Right lobe of liver (tissue), 4 donors: Measurements from ENCODE around the gene ELK3.

Experiments used
- POLR2A ChIP-seq: fragments of 450-650 bp; IDR thresholded peaks from one replicate; pipeline ENCODE4 v1.6.1; 2017; ENCODE audit warnings: antibody characterized with exemption, mild to moderate bottlenecking
- TF ChIP-seq, protein P1 (sequence below), 4 donors: fragments of 200-600 bp in 3 of 4; fragments of 450-650 bp in 1 of 4; IDR thresholded peaks; one replicate each; pipeline versions ENCODE4 v1.5.1 to v1.8.0; 2016 to 2022; ENCODE audit warnings: antibody characterized with exemption in 4 of 4, mild to moderate bottlenecking in 2 of 4
- donor health status: DM: no; HTN: no; CAD: no.
- donor health status: DM: no; HTN: no; CAD: no.
- donor health status: DM: no; HTN: yes; CAD: no.

DNA sequence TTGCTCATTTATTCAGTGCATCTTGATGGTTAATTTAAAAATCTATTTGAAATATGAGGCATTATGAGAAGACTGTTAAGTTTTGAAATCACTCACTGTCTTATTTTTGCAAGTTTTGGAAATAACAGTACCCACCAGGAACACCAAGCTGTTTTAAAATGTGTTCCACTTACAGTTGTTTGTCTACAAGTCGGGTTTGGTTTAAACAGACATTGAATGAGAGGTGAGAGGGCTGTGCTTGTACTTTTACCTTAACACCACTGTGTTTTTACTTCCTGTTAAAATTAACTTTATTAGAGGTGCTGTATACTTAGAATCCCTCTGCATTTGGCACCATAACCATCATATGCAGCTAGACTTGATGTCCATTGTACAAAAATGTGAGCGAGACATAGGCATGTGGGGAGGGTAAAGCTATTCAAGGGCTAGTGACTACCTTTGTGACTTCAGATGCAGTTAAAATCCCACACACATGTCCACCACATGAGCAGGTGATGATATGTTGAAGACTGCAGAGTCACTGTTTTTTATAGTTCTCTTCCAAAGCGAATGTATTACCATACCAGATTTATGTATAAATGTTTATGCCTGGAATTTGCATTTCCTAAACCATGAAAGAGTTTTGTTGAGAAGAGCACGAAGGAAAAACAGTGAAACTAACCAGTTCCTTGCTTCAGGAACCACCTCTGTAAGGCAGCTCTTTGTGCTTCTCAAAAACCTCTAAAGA is 12.9 kb downstream of the ELK3 start:
- no peak for TF ChIP-seq POLR2A
- TF ChIP-seq, protein P1, sequence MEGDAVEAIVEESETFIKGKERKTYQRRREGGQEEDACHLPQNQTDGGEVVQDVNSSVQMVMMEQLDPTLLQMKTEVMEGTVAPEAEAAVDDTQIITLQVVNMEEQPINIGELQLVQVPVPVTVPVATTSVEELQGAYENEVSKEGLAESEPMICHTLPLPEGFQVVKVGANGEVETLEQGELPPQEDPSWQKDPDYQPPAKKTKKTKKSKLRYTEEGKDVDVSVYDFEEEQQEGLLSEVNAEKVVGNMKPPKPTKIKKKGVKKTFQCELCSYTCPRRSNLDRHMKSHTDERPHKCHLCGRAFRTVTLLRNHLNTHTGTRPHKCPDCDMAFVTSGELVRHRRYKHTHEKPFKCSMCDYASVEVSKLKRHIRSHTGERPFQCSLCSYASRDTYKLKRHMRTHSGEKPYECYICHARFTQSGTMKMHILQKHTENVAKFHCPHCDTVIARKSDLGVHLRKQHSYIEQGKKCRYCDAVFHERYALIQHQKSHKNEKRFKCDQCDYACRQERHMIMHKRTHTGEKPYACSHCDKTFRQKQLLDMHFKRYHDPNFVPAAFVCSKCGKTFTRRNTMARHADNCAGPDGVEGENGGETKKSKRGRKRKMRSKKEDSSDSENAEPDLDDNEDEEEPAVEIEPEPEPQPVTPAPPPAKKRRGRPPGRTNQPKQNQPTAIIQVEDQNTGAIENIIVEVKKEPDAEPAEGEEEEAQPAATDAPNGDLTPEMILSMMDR (IDR thresholded peaks at IDR 0.05), result no peak
